Body of pancreas (tissue), 4 donors: ENCODE data around the gene ZNF469. TPM values are rescaled to one million over a fixed set of nuclear protein-coding genes. Genes with fewer than 3 reads are reported as not detected.

Experiments used
- ATAC-seq: fragments of 150-250 bp; one replicate; pipeline ENCODE4 v1.9.1; 2016
- DNase-seq, 4 donors: peaks; one replicate each; pipeline ENCODE4 v3.0.0-alpha.2; 2019
- H3K27ac ChIP-seq, 4 donors: fragments of 200-600 bp; sonication (generic); 1 replicate in 3 of 4; 2 replicates in 1 of 4; pipeline versions ENCODE4 v1.5.1 to v1.6.1; 2016 to 2019; ENCODE audit warnings: mild to moderate bottlenecking in 1 of 4, mixed read lengths in 1 of 4, moderate library complexity in 1 of 4
- H3K27me3 ChIP-seq, 2 donors: fragments of 200-600 bp; sonication (generic); one replicate each; pipeline ENCODE4 v1.6.0; 2016; ENCODE audit warnings: mild to moderate bottlenecking in 1 of 2
- H3K36me3 ChIP-seq, 2 donors: fragments of 200-600 bp; sonication (generic); replicated peaks in 1 of 2; 2 replicates each; pipeline ENCODE4 v1.5.1; 2016; ENCODE audit warnings: low read depth in 2 of 2; ENCODE audit not compliant: insufficient read depth in 1 of 2
- H3K4me1 ChIP-seq: fragments of 200-600 bp; sonication (generic); one replicate; pipeline ENCODE4 v1.6.0; 2016
- H3K4me3 ChIP-seq, 2 donors: fragments of 200-600 bp; sonication (generic); 1 replicate in 1 of 2; 2 replicates in 1 of 2; pipeline ENCODE4 v1.5.1; 2016 to 2019
- H3K9me3 ChIP-seq, 3 donors: fragments of 200-600 bp; sonication (generic); 1 replicate in 2 of 3; 2 replicates in 1 of 3; pipeline ENCODE4 v1.5.1; 2016
- CTCF ChIP-seq, 7 experiments: fragments of 450-650 bp in 4 of 7; fragments of 200-600 bp in 3 of 7; sonication (generic) in 3 of 7; IDR thresholded peaks; one replicate each; pipeline ENCODE4 v1.5.1; 2016 to 2019; ENCODE audit warnings: antibody characterized with exemption in 7 of 7
- POLR2A ChIP-seq, 3 donors: fragments of 450-650 bp; IDR thresholded peaks; one replicate each; pipeline ENCODE4 v1.6.1; 2016; ENCODE audit warnings: antibody characterized with exemption in 3 of 3, mild to moderate bottlenecking in 2 of 3
- WGBS, 2 donors: methylation state at CpG; one replicate each; pipeline ENCODE4 v1.1.5; 2017; 5-methylcytosine and 5-hydroxymethylcytosine counted together
- intact Hi-C: fragments of 100-400 bp; cut with DNase I; formaldehyde crosslinking; loops from one replicate; pipeline ENCODE4 v1.15.1; 2023
- total RNA-seq, 2 donors: library from RNA; depleted of rRNA; stranded (reverse); fragments of >200 nt; gene quantifications; one replicate each; pipeline ENCODE4 v1.1.0, GENCODE V29; 2016

Gene ZNF469
- total RNA-seq, 2 donors from 2014 or later, result 0.99 to 1.0 TPM

GRCh38 chr16:88431651-88432050 lies 48.9 kb downstream of the ZNF469 start:
- H3K36me3 ChIP-seq, result no peaks in the 10 kb centered on the region
- H3K27me3 ChIP-seq, result peaks cover 0 to 16% of the 10 kb centered on the region in 2 donors
- H3K9me3 ChIP-seq, result no peaks in the 10 kb centered on the region
- DNase-seq (no peak), ATAC-seq (no peak)
- no peak for TF ChIP-seq POLR2A (IDR thresholded peaks at IDR 0.05)
- TF ChIP-seq CTCF (IDR thresholded peaks at IDR 0.05), result no peak
- no peak overlapping the region for H3K4me3 ChIP-seq
- H3K4me1 ChIP-seq, result peaks cover 12% of the 10 kb centered on the region
- intact Hi-C loops, result no loop called here
- WGBS, 2 donors, result 70 to 88% methylated on average over 10 to 22 of the region's 22 CpGs
- no peak overlapping the region for H3K27ac ChIP-seq

GRCh38 chr16:88432174-88432573 lies 49.4 kb downstream of the ZNF469 start:
- no peak for ATAC-seq
- H3K9me3 ChIP-seq, result no peaks in the 10 kb centered on the region
- no peak overlapping the region for H3K4me3 ChIP-seq
- DNase-seq, result no peak
- no peak overlapping the region for H3K27ac ChIP-seq
- TF ChIP-seq CTCF (IDR thresholded peaks at IDR 0.05), result no peak
- no peak for TF ChIP-seq POLR2A (IDR thresholded peaks at IDR 0.05)
- peaks cover 0 to 16% of the 10 kb centered on the region in 2 donors for H3K27me3 ChIP-seq
- H3K4me1 ChIP-seq, result peaks cover 14% of the 10 kb centered on the region
- intact Hi-C loops, result no loop called here
- 76 to 77% methylated on average over 19 to 22 of the region's 22 CpGs for WGBS, 2 donors
- no peaks in the 10 kb centered on the region for H3K36me3 ChIP-seq

Other genes starting within 250 kb of the ZNF469 start
- gene ZFPM1, start 70.3 kb downstream of the ZNF469 start, total RNA-seq, result 10 to 100 TPM; 10.9 to 11.4 TPM
- 10 to 100 TPM; 11.7 to 22.4 TPM for gene ZC3H18, start 187.4 kb downstream of the ZNF469 start, total RNA-seq